Esophagus muscularis mucosa (tissue), 4 donors: ENCODE data around the gene NFATC1. TPM values are rescaled to one million over a fixed set of nuclear protein-coding genes. Genes with fewer than 3 reads are reported as not detected.

Experiments used
- DNase-seq: peaks from one replicate; pipeline ENCODE4 v3.0.0-alpha.2; 2017; ENCODE audit errors: extremely low spot score
- H3K27ac ChIP-seq, 4 donors: fragments of 200-600 bp; sonication (generic); replicated peaks in 1 of 4; 1 replicate in 3 of 4; 2 replicates in 1 of 4; pipeline ENCODE4 v1.5.1; 2016 to 2019; ENCODE audit warnings: mild to moderate bottlenecking in 1 of 4
- H3K27me3 ChIP-seq, 4 donors: fragments of 200-600 bp; sonication (generic); one replicate each; pipeline versions ENCODE4 v1.5.1 to v1.6.0; 2016 to 2019
- H3K36me3 ChIP-seq, 4 donors: fragments of 200-600 bp; sonication (generic); one replicate each; pipeline ENCODE4 v1.5.1; 2016 to 2019
- H3K4me1 ChIP-seq, 4 donors: fragments of 200-600 bp; sonication (generic); one replicate each; pipeline ENCODE4 v1.5.1; 2016 to 2019
- H3K4me3 ChIP-seq, 4 donors: fragments of 200-600 bp; sonication (generic); 1 replicate in 2 of 4; 2 replicates in 2 of 4; pipeline ENCODE4 v1.5.1; 2016 to 2019; ENCODE audit warnings: mild to moderate bottlenecking in 4 of 4, moderate library complexity in 1 of 4
- H3K9me3 ChIP-seq, 4 donors: fragments of 200-600 bp; sonication (generic); 1 replicate in 3 of 4; 2 replicates in 1 of 4; pipeline ENCODE4 v1.5.1; 2016 to 2019
- CTCF ChIP-seq, 3 experiments: fragments of 200-600 bp in 2 of 3; fragments of 450-650 bp in 1 of 3; sonication (generic) in 2 of 3; IDR thresholded peaks; one replicate each; pipeline ENCODE4 v1.5.1; 2017 to 2019; ENCODE audit warnings: antibody characterized with exemption in 3 of 3, mild to moderate bottlenecking in 2 of 3, moderate library complexity in 1 of 3
- EP300 ChIP-seq: sonication (generic); formaldehyde crosslinking; IDR thresholded peaks from one replicate; pipeline ENCODE4 v1.6.1; 2017; ENCODE audit warnings: antibody characterized with exemption
- POLR2A ChIP-seq: fragments of 450-650 bp; IDR thresholded peaks from one replicate; pipeline ENCODE4 v1.6.1; 2017; ENCODE audit warnings: antibody characterized with exemption, moderate library complexity, mild to moderate bottlenecking, low read depth
- POLR2AphosphoS5 ChIP-seq, 2 donors: sonication (generic); formaldehyde crosslinking; IDR thresholded peaks; one replicate each; pipeline ENCODE4 v1.6.1; 2017; ENCODE audit warnings: antibody characterized with exemption in 2 of 2
- WGBS: methylation state at CpG from one replicate; pipeline ENCODE4 v1.1.5; 2018; 5-methylcytosine and 5-hydroxymethylcytosine counted together
- intact Hi-C: fragments of 100-400 bp; cut with DNase I; formaldehyde crosslinking; loops from one replicate; pipeline ENCODE4 v1.15.1; 2023
- total RNA-seq, 4 donors: library from RNA; depleted of rRNA; stranded (reverse); fragments of >200 nt; gene quantifications; one replicate each; pipeline versions ENCODE4 v1.1.0 to v1.2.1, GENCODE V29; 2016

The NFATC1 gene
- total RNA-seq, 4 donors from 2014 or later = 15.0 to 22.0 (median 17.8) TPM

- WGBS = 95% methylated on average over 51 of the region's 84 CpGs
- TF ChIP-seq EP300 = no peak
- TF ChIP-seq POLR2AphosphoS5 (IDR thresholded peaks at IDR 0.05) = no peak
- no peak for TF ChIP-seq POLR2A
- TF ChIP-seq CTCF (IDR thresholded peaks at IDR 0.05) = no peak
- no peak for DNase-seq
Observed at GRCh38 chr18:79410731-79411613, 15.2 kb downstream of the NFATC1 start.

GRCh38 chr18:79411614-79412526, 16.1 kb downstream of the NFATC1 start:
- Histone ChIP-seq H3K36me3 (peaks cover 26 to 52% (median 42%) of the 10 kb centered on the region in 4 donors), H3K4me1 (peaks cover 0 to 18% (median 10%) of the 10 kb centered on the region in 4 donors), H3K27me3 (no peaks in the 10 kb centered on the region), H3K4me3 (no peak overlapping the region), H3K27ac (no peak overlapping the region), H3K9me3 (no peaks in the 10 kb centered on the region)
- no peak for DNase-seq
- TF ChIP-seq POLR2A = no peak
- TF ChIP-seq EP300 = no peak
- no peak for TF ChIP-seq CTCF (IDR thresholded peaks at IDR 0.05)
- TF ChIP-seq POLR2AphosphoS5 (IDR thresholded peaks at IDR 0.05) = no peak
- 85% methylated on average over 42 of the region's 47 CpGs for WGBS
- intact Hi-C loops = no loop called here

More at GRCh38 chr18:79410731-79411613, 15.2 kb downstream of the NFATC1 start:
- peaks cover 26 to 52% (median 42%) of the 10 kb centered on the region in 4 donors for H3K36me3 ChIP-seq
- intact Hi-C loops = no loop called here
- H3K27me3 ChIP-seq = no peaks in the 10 kb centered on the region
- no peak overlapping the region for H3K4me3 ChIP-seq
- H3K27ac ChIP-seq = no peak overlapping the region
- H3K4me1 ChIP-seq = peaks cover 0 to 22% (median 16%) of the 10 kb centered on the region in 4 donors
- no peaks in the 10 kb centered on the region for H3K9me3 ChIP-seq

DNA sequence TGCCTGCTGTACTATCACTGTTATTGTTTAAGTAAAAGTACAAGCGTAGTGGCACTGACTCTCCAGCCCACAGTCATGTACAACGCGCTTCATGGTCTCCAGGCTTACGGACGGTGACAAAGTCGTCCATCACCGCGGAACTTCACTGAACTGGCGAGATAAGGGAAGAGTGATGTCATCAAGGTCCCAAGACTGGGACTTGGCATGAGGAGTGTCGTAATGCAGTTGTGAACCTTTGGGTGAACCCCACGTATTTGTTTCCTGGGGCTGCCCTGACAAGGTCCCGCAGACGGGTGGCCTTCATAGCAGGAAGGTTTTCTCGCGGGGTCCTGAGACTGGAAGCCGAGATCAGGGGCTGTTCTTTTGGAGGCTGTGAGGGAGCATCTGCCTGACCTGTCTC, 17.3 kb downstream of the NFATC1 start:
- peaks cover 0 to 18% (median 12%) of the 10 kb centered on the region in 4 donors for H3K4me1 ChIP-seq
- intact Hi-C loops = no loop called here
- peaks cover 26 to 53% (median 42%) of the 10 kb centered on the region in 4 donors for H3K36me3 ChIP-seq
- no peak for DNase-seq
- TF ChIP-seq CTCF (IDR thresholded peaks at IDR 0.05) (no peak), POLR2A (no peak), POLR2AphosphoS5 (IDR thresholded peaks at IDR 0.05) (no peak)
- 86% methylated on average over 16 of the region's 16 CpGs for WGBS
- no peaks in the 10 kb centered on the region for H3K27me3 ChIP-seq
- no peak overlapping the region for H3K27ac ChIP-seq
- H3K4me3 ChIP-seq = no peak overlapping the region
- H3K9me3 ChIP-seq = no peaks in the 10 kb centered on the region

DNA sequence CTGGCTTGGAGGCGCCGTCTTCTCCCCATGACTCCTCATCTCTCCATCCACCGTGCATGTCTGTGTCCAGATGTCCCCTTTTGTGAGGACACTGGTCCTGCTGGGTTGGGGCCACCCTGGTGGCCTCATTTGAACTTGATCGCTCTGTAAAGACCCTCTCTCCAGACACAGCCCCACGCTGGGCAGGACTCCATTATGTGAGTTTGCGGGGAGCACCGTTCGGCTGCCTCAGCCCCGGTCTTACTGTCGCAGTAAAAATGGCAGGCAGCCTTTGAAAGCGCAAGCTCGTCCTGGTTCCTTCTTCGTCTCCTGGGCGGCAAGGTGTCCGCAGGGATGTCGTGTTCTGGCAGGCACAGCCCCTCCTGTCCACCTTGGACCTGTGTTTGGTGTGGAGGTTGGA, 17.7 kb downstream of the NFATC1 start:
- Histone ChIP-seq H3K4me1 (peaks cover 0 to 22% (median 16%) of the 10 kb centered on the region in 4 donors), H3K27me3 (no peaks in the 10 kb centered on the region), H3K9me3 (no peaks in the 10 kb centered on the region), H3K4me3 (no peak overlapping the region), H3K27ac (no peak overlapping the region), H3K36me3 (peaks cover 26 to 57% (median 42%) of the 10 kb centered on the region in 4 donors)
- TF ChIP-seq POLR2A = no peak
- no peak for TF ChIP-seq EP300
- TF ChIP-seq CTCF (IDR thresholded peaks at IDR 0.05) = no peak
- TF ChIP-seq POLR2AphosphoS5 (IDR thresholded peaks at IDR 0.05) = no peak
- intact Hi-C loops = no loop called here
- 93% methylated on average over 14 of the region's 16 CpGs for WGBS
- DNase-seq = no peak
